Peyer's patch (tissue), 4 donors: Measurements from ENCODE around the gene VMP1.

Source experiments
- CTCF ChIP-seq, 6 experiments: fragments of 450-650 bp in 4 of 6; fragments of 200-600 bp in 2 of 6; sonication (generic) in 1 of 6; IDR thresholded peaks; one replicate each; pipeline ENCODE4 v1.5.1; 2017 to 2019; ENCODE audit warnings: antibody characterized with exemption in 6 of 6, mild to moderate bottlenecking in 3 of 6, moderate library complexity in 1 of 6
- POLR2A ChIP-seq, 2 donors: fragments of 450-650 bp; IDR thresholded peaks; one replicate each; pipeline ENCODE4 v1.5.1; 2017; ENCODE audit warnings: antibody characterized with exemption in 2 of 2, mild to moderate bottlenecking in 2 of 2, moderate library complexity in 2 of 2

DNA sequence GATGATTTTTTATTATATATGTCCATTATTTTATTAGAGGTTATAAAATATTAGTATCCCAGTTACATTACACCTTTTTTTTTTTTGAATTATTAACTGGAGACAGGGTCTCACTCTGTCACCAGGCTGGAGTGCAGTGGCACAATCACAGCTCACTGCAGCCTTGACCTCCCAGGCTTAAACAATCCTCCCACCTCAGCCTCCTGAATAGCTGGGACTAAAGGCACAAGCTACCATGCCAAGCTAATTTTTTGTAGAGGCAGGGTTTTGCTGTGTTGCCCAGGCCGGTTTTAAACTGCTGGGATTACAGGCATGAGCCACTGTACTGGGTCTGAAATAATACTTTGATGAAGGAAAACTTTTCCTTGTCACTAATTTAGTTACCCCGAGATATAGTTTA, 63.6 kb downstream of the VMP1 start:
- TF ChIP-seq CTCF (IDR thresholded peaks at IDR 0.05) (no peak), POLR2A (IDR thresholded peaks at IDR 0.05) (no peak)
